GM23248 (cell line): ENCODE results near the gene LRRC3.

ENCODE experiments used
- EZH2 ChIP-seq: fragments of 200-600 bp; sonication (generic); IDR thresholded peaks from 2 replicates; pipeline ENCODE4 v1.6.1; 2018; ENCODE audit warnings: antibody characterized with exemption, mild to moderate bottlenecking; ENCODE audit not compliant: insufficient read depth, poor library complexity, severe bottlenecking
- EZH2phosphoT487 ChIP-seq: fragments of 200-600 bp; sonication (generic); IDR thresholded peaks from 2 replicates; pipeline ENCODE4 v1.6.1; 2018; ENCODE audit warnings: antibody characterized with exemption, moderate library complexity, mild to moderate bottlenecking, low read depth; ENCODE audit not compliant: insufficient read depth

- no peak for TF ChIP-seq EZH2
- TF ChIP-seq EZH2phosphoT487, result no peak
These were observed 18.4 kb upstream of the LRRC3 start for GRCh38 chr21:44436958-44437357.
